ENCODE data around the gene ARHGEF19. TPM values are rescaled to one million over a fixed set of nuclear protein-coding genes. Genes with fewer than 3 reads are reported as not detected.

ARHGEF19 gene
- total RNA-seq, 4 donors from 2014 or later: 11.9 to 32.3 (median 17.5) TPM

- TF ChIP-seq CTCF (IDR thresholded peaks at IDR 0.05): no peak
- no peak for TF ChIP-seq POLR2A (IDR thresholded peaks at IDR 0.05)
- intact Hi-C loops (cut with DNase I): no loop called here
- Histone ChIP-seq H3K4me3 (replicated peaks in 1 of 3) (no peak overlapping the region), H3K27me3 (no peaks in the 10 kb centered on the region), H3K9me3 (no peaks in the 10 kb centered on the region), H3K27ac (no peak overlapping the region), H3K4me1 (peaks cover 0 to 12% of the 10 kb centered on the region in 2 donors), H3K36me3 (no peaks in the 10 kb centered on the region)
- no peak for DNase-seq
- 96 to 98% methylated on average over 1 of the region's 1 CpG for WGBS, 2 donors
These were observed 9.0 kb upstream of the ARHGEF19 start for GRCh38 chr1:16221499-16221898.

- no peak for DNase-seq
These were observed 7.6 kb upstream of the ARHGEF19 start for GRCh38 chr1:16219968-16220500.

DNA sequence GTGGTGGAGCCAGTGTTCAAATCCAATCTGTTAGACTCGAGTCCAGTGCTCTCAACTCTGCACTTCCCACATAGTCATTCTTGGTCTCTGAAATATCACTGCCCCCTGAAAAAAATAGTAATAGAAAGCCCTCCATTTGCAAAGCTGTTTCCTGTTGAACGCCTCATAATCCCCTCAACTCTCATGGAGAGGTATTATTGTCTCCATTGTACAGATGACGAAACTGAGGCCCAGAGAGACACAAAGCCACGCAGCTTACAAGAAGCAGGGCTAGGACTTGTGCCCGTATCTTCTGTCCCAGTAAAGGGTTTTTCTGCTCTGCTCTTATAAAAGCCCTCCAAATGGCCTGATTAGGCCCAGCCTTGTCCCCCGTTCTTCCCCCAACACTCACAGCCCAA lies 6.2 kb upstream of the ARHGEF19 start:
- no peaks in the 10 kb centered on the region for H3K36me3 ChIP-seq
- no peak for DNase-seq
- H3K27me3 ChIP-seq: no peaks in the 10 kb centered on the region
- H3K4me1 ChIP-seq: peaks cover 0 to 15% of the 10 kb centered on the region in 2 donors
- WGBS, 2 donors: 96 to 98% methylated on average over 6 of the region's 6 CpGs
- H3K4me3 ChIP-seq (replicated peaks in 1 of 3): no peak overlapping the region
- no peaks in the 10 kb centered on the region for H3K9me3 ChIP-seq
- TF ChIP-seq POLR2A (IDR thresholded peaks at IDR 0.05): no peak
- H3K27ac ChIP-seq: no peak overlapping the region
- intact Hi-C loops (cut with DNase I): no loop called here

More at GRCh38 chr1:16219968-16220500, 7.6 kb upstream of the ARHGEF19 start:
- Histone ChIP-seq H3K27ac (no peak overlapping the region), H3K9me3 (no peaks in the 10 kb centered on the region), H3K4me1 (peaks cover 0 to 15% of the 10 kb centered on the region in 2 donors), H3K36me3 (no peaks in the 10 kb centered on the region), H3K4me3 (replicated peaks in 1 of 3) (no peak overlapping the region), H3K27me3 (no peaks in the 10 kb centered on the region)
- intact Hi-C loops (cut with DNase I): no loop called here
- 97 to 98% methylated on average over 3 to 4 of the region's 4 CpGs for whole genome bisulfite sequencing, 2 donors
- no peak for TF ChIP-seq CTCF (IDR thresholded peaks at IDR 0.05)
- TF ChIP-seq POLR2A (IDR thresholded peaks at IDR 0.05): no peak

GRCh38 chr1:16218014-16218673 lies 5.7 kb upstream of the ARHGEF19 start:
- Histone ChIP-seq H3K27me3 (no peaks in the 10 kb centered on the region), H3K9me3 (no peaks in the 10 kb centered on the region), H3K27ac (peak overlapping the region; percentile 25 to 50 (median 39)), H3K4me1 (peaks cover 2 to 16% of the 10 kb centered on the region in 2 donors), H3K4me3 (replicated peaks in 1 of 3) (no peak overlapping the region), H3K36me3 (no peaks in the 10 kb centered on the region)
- DNase-seq: no peak
- intact Hi-C loops (cut with DNase I): no loop called here
- WGBS, 2 donors: 80 to 83% methylated on average over 9 to 11 of the region's 12 CpGs
- no peak for TF ChIP-seq CTCF (IDR thresholded peaks at IDR 0.05)
- TF ChIP-seq POLR2A (IDR thresholded peaks at IDR 0.05): no peak

DNA sequence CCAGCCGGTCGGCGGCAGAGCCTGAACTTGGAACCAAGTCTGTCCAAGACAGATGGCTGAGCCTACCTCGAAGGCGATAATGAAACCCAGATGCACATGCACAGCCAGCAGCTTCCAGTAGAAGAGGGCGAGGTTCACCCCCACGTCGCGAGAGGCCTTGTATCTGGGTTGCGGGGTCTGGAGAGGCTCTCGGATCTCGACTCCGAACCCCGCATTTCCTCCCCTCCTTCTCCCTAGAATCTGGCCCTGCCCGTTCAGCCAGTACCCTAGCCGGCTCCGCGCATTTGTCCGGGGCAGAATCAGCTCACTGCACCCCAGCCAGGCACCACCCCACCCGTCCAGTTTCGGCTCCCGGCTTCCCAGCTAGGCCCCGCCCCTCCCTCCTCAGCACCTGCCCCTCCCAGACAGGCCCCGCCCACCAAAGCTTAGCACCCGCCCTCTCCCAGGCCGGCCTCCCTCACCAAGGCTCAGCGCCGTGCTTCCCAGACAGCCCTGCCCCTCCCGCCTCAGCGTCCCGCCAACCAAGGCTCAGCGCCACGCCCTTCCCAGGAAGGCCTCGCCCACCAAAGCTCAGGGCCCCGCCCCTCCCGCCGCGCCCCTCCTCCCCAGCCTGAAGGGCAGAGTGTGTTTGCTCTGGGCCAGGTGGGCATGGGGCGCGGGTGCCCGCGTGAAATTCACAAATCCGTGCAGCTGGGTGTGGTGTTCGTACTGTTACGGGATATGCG lies 4.8 kb upstream of the ARHGEF19 start:
- WGBS, 2 donors: 0 to 2% methylated on average over 42 to 43 of the region's 46 CpGs
- peak overlapping the region; percentile 29 to 50 (median 39) for H3K27ac ChIP-seq

More for the DNA sequence above, 4.8 kb upstream of the ARHGEF19 start:
- TF ChIP-seq CTCF (IDR thresholded peaks at IDR 0.05): no peak
- peak in 1 of 2 donors; percentile 69 for TF ChIP-seq POLR2A (IDR thresholded peaks at IDR 0.05)
- no peaks in the 10 kb centered on the region for H3K36me3 ChIP-seq
- peaks cover 8 to 23% of the 10 kb centered on the region in 2 donors for H3K4me1 ChIP-seq
- peak; percentile 99 for DNase-seq
- H3K27me3 ChIP-seq: no peaks in the 10 kb centered on the region
- H3K9me3 ChIP-seq: no peaks in the 10 kb centered on the region
- peak overlapping the region in 2 of 3 donors; percentile 32 to 35 for H3K4me3 ChIP-seq (replicated peaks in 1 of 3)
- intact Hi-C loops (cut with DNase I): no loop called here

Data from thyroid gland (tissue), 4 donors.